AG09319 (cell line): ENCODE data around the gene ABHD11.

ENCODE experiments used
- DNase-seq: peaks from one replicate; pipeline ENCODE4 v3.0.0-alpha.2; 2010; ENCODE audit warnings: low read depth; ENCODE audit errors: extremely low read depth
- CTCF ChIP-seq: IDR thresholded peaks from 2 replicates; pipeline ENCODE4 v1.5.1; 2011; ENCODE audit warnings: low read depth, mild to moderate bottlenecking, inconsistent platforms, low read length, moderate library complexity

Gene ABHD11

GRCh38 chr7:73702665-73703064 lies 35.9 kb downstream of the ABHD11 start:
- no peak for TF ChIP-seq CTCF
- no peak for DNase-seq

DNA sequence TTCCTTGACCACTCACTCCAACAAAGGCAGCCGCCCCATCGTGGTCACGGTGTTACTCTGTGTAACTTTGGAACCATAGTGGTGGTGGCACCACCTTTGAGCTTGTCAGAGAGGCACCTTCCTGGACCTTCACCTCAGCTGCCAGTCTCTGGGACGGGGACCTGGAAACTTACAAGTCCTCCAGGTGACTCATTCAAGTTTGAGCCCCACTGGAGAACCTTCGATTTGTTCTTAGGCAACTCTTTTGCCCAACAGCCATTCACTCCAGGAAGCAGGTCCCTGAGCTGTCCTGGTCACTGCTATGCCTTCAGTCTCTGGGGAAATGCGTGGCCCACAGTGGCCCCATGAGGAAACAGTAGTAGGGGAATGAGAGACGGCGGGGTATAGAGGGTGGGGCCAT lies 36.4 kb downstream of the ABHD11 start:
- DNase-seq: no peak
- TF ChIP-seq CTCF: no peak

- no peak for DNase-seq
- peak; percentile 55 for TF ChIP-seq CTCF
Observed at GRCh38 chr7:73701357-73701995, 37.1 kb downstream of the ABHD11 start.

- no peak for DNase-seq
- TF ChIP-seq CTCF: no peak
Observed at GRCh38 chr7:73700581-73701134, 37.9 kb downstream of the ABHD11 start.

DNA sequence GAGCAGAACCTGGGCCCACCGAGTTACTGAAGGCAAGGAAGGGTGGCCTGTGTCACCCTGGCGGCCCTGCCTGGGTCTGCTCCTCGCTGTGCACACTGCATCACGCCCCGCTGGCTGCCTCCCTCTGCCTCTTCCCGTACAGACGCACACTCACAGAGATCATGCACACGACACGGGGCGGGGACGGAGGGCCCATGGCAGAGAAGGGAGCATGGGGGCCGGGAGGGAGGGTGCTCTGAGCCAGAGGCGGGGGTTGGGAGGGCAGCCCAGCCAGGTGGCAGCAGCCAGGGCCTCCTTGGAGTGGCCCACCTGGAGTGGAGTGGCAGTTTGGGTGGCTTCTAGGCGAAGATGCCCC lies 38.6 kb downstream of the ABHD11 start:
- no peak for DNase-seq
- no peak for TF ChIP-seq CTCF

DNA sequence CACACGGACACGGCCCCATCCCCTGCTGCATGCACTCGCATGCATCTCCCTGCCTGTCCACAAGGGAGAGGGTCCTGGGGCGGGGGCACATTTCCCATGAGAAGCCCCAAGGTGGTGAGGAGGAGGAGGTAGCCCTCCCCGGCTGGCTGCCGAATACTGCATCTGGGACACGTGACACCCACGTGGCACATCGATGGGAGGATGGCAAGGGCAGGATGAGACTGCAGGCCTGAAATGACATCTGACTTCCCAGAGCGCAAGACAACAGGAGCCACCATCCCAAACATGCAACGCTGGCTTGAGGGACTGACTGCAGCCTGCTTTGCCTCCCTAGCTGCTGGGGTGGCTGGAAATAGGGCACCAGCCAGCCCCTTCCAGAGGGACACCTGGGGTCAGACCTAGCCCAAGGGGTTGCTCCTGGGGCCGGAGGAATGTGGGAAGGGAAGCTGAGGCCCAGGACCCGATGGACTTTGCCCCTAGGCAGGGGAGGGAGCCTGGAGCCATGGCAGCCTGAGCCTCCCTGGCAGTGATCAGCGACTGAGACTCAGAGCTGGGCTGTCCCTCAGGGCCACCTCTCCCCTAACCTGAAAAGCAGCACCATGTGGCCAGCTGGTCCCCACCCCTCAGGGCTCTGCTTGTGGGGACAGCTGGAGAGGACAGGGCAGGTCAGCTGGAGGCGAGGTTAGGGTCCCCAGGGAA lies 39.1 kb downstream of the ABHD11 start:
- DNase-seq: no peak
- TF ChIP-seq CTCF: no peak

- no peak for TF ChIP-seq CTCF
- no peak for DNase-seq
Observed at GRCh38 chr7:73698410-73698809, 40.2 kb downstream of the ABHD11 start.
